Testis (tissue), 2 donors: ENCODE measurements around the gene TMEM232.

ENCODE experiments used
- POLR2A ChIP-seq: fragments of 450-650 bp; IDR thresholded peaks from one replicate; pipeline ENCODE4 v1.6.1; 2017; ENCODE audit warnings: antibody characterized with exemption, mild to moderate bottlenecking, moderate library complexity
- TF ChIP-seq, protein P1 (sequence below), 3 experiments: fragments of 450-650 bp in 2 of 3; fragments of 200-600 bp in 1 of 3; sonication (generic) in 1 of 3; IDR thresholded peaks; one replicate each; pipeline ENCODE4 v1.5.1; 2016 to 2019; ENCODE audit warnings: antibody characterized with exemption in 3 of 3, mild to moderate bottlenecking in 2 of 3, moderate library complexity in 1 of 3

DNA sequence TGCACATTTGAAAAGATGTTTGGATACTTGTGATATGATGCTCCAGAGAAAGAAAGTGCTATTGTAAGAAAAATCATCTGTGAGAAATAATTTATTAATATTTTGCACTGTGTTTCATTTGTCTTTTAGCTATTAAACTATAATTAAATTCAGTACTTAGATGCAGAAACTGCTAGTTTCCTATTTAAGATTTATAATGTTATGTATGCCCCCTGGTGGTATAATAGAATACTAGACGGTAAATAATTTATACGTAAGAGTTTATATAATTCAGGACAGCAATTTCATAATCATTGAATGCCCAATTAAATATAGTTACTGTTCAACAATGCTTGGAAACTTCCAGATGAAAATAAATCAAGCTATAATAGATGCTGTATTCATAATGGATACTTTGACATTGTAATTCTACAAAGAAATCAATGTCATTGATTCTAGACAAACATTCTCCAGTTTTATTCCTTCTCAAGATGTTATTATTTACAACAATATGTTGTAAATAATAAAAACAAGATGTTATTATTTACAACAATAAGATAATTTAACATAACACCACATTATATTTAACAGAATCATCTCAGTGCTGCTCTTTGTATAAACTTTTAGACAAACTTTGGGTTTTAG is 101.0 kb downstream of the TMEM232 start:
- TF ChIP-seq, protein P1, sequence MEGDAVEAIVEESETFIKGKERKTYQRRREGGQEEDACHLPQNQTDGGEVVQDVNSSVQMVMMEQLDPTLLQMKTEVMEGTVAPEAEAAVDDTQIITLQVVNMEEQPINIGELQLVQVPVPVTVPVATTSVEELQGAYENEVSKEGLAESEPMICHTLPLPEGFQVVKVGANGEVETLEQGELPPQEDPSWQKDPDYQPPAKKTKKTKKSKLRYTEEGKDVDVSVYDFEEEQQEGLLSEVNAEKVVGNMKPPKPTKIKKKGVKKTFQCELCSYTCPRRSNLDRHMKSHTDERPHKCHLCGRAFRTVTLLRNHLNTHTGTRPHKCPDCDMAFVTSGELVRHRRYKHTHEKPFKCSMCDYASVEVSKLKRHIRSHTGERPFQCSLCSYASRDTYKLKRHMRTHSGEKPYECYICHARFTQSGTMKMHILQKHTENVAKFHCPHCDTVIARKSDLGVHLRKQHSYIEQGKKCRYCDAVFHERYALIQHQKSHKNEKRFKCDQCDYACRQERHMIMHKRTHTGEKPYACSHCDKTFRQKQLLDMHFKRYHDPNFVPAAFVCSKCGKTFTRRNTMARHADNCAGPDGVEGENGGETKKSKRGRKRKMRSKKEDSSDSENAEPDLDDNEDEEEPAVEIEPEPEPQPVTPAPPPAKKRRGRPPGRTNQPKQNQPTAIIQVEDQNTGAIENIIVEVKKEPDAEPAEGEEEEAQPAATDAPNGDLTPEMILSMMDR (IDR thresholded peaks at IDR 0.05): peak in 2 of 3 experiments; percentile 7 to 79
- TF ChIP-seq POLR2A: no peak
